GM23338 (cell line): ENCODE measurements around the gene TACSTD2. TPM values are rescaled to one million over a fixed set of nuclear protein-coding genes. Genes with fewer than 3 reads are reported as not detected.

ENCODE experiments used
- ATAC-seq: fragments of 200-7000 bp; cut with Tn5 transposase; 3 replicates; pipeline ENCODE4 v1.9.1; 2020
- DNase-seq: peaks from one replicate; pipeline ENCODE4 v3.0.0-alpha.2; 2015; ENCODE audit warnings: low spot score
- H2AFZ ChIP-seq: fragments of 200-600 bp; sonication (generic); 2 replicates; pipeline ENCODE4 v1.8.0; 2016; ENCODE audit warnings: antibody characterized with exemption, mild to moderate bottlenecking, moderate library complexity
- H3F3A ChIP-seq: fragments of 200-600 bp; sonication (generic); replicated peaks from 2 replicates; pipeline ENCODE4 v1.8.0; 2017; ENCODE audit warnings: antibody characterized with exemption, mixed run types, low read depth
- H3K27ac ChIP-seq: fragments of 200-600 bp; sonication (generic); 2 replicates; pipeline ENCODE4 v1.6.1; 2016; ENCODE audit warnings: low read depth
- H3K27me3 ChIP-seq: fragments of 200-600 bp; sonication (generic); 2 replicates; pipeline ENCODE4 v1.8.0; 2016; ENCODE audit warnings: mild to moderate bottlenecking, mixed run types, moderate library complexity; ENCODE audit not compliant: insufficient read depth
- H3K36me3 ChIP-seq: fragments of 200-600 bp; sonication (generic); 2 replicates; pipeline ENCODE4 v1.8.0; 2016; ENCODE audit warnings: mild to moderate bottlenecking; ENCODE audit not compliant: insufficient read depth
- H3K4me1 ChIP-seq: fragments of 200-600 bp; sonication (generic); 2 replicates; pipeline ENCODE4 v1.8.0; 2016; ENCODE audit warnings: mild to moderate bottlenecking, moderate library complexity; ENCODE audit not compliant: insufficient read depth
- H3K4me2 ChIP-seq: fragments of 200-600 bp; sonication (generic); 2 replicates; pipeline ENCODE4 v1.7.1; 2017; ENCODE audit warnings: mixed run types
- H3K4me3 ChIP-seq: fragments of 200-600 bp; sonication (generic); 2 replicates; pipeline ENCODE4 v1.6.1; 2016; ENCODE audit warnings: mixed run types
- H3K79me2 ChIP-seq: fragments of 200-600 bp; sonication (generic); replicated peaks from 2 replicates; pipeline ENCODE4 v1.8.0; 2017; ENCODE audit warnings: mild to moderate bottlenecking; ENCODE audit not compliant: insufficient read depth
- H3K9me2 ChIP-seq: fragments of 200-600 bp; sonication (generic); 2 replicates; pipeline ENCODE4 v1.8.0; 2017; ENCODE audit not compliant: insufficient read depth
- H4K20me1 ChIP-seq: fragments of 200-600 bp; sonication (generic); replicated peaks from 2 replicates; pipeline ENCODE4 v1.8.0; 2017; ENCODE audit warnings: mild to moderate bottlenecking; ENCODE audit not compliant: insufficient read depth
- H3K27ac Mint-ChIP-seq: 2 replicates; pipeline ENCODE4 v1.8.0; 2020; ENCODE audit warnings: inconsistent platforms, mild to moderate bottlenecking, moderate library complexity, mixed read lengths
- H3K27me3 Mint-ChIP-seq: 3 replicates; pipeline ENCODE4 v1.8.0; 2022; ENCODE audit warnings: low read depth, mild to moderate bottlenecking, moderate library complexity, mixed read lengths, inconsistent platforms; ENCODE audit not compliant: insufficient read depth, poor library complexity
- H3K36me3 Mint-ChIP-seq: 3 replicates; pipeline ENCODE4 v1.8.0; 2021; ENCODE audit warnings: low read depth, mild to moderate bottlenecking, inconsistent platforms, moderate library complexity, mixed read lengths
- H3K4me1 Mint-ChIP-seq: 3 replicates; pipeline ENCODE4 v1.8.0; 2020; ENCODE audit warnings: mild to moderate bottlenecking, inconsistent platforms, mixed read lengths
- H3K4me3 Mint-ChIP-seq: 3 replicates; pipeline ENCODE4 v1.8.0; 2021; ENCODE audit warnings: moderate library complexity, mild to moderate bottlenecking, inconsistent platforms, mixed read lengths
- H3K9me3 Mint-ChIP-seq: 3 replicates; pipeline ENCODE4 v1.8.0; 2020; ENCODE audit warnings: moderate library complexity, mild to moderate bottlenecking, inconsistent platforms, mixed read lengths
- CREB1 ChIP-seq: fragments of 250-450 bp; sonication (Bioruptor Pico); IDR thresholded peaks from 2 replicates; pipeline ENCODE4 v1.5.0; 2020; ENCODE audit warnings: low read depth, mild to moderate bottlenecking, moderate library complexity
- EZH2phosphoT487 ChIP-seq: fragments of 200-600 bp; sonication (generic); IDR thresholded peaks from one replicate; pipeline ENCODE4 v1.8.1; 2018; ENCODE audit warnings: antibody characterized with exemption; ENCODE audit not compliant: unreplicated experiment
- JUNB ChIP-seq: IDR thresholded peaks from one replicate; pipeline ENCODE4 v1.6.1; 2016; ENCODE audit warnings: antibody characterized with exemption; ENCODE audit not compliant: unreplicated experiment
- NANOG ChIP-seq: IDR thresholded peaks from 2 replicates; pipeline ENCODE4 v1.6.1; 2016; ENCODE audit warnings: antibody characterized with exemption, borderline replicate concordance
- STAT1 ChIP-seq: IDR thresholded peaks from one replicate; pipeline ENCODE4 v1.6.1; 2016; ENCODE audit warnings: antibody characterized with exemption; ENCODE audit not compliant: unreplicated experiment
- ZNF114 ChIP-seq: fragments of 250-450 bp; sonication (Bioruptor Pico); IDR thresholded peaks from 2 replicates; pipeline ENCODE4 v1.5.0; 2020; ENCODE audit warnings: mild to moderate bottlenecking, moderate library complexity
- polyA plus RNA-seq: library from polyadenylated mRNA; unstranded; fragments of >200 nt; fragmentation: Nextera tagmentation; extraction: Ambion mirVana; gene quantifications from 2 replicates; pipeline ENCODE4 v1.2.1, GENCODE V29; 2016
- total RNA-seq: library from RNA; depleted of rRNA; stranded (reverse); fragments of >200 nt; shearing (Covaris generic); gene quantifications from 2 replicates; pipeline ENCODE4 v1.2.3, GENCODE V29; 2014
- TF ChIP-seq, protein P1 (sequence below): IDR thresholded peaks from 2 replicates; pipeline ENCODE4 v1.6.1; 2016; ENCODE audit warnings: antibody characterized with exemption
- TF ChIP-seq, protein P2 (sequence below): IDR thresholded peaks from one replicate; pipeline ENCODE4 v1.6.1; 2018; ENCODE audit warnings: antibody characterized with exemption; ENCODE audit not compliant: unreplicated experiment
- TF ChIP-seq, protein P3 (sequence below), 2 experiments: fragments of 200-600 bp in 1 of 2; sonication (generic) in 1 of 2; conservative IDR thresholded peaks; 2 replicates each; pipeline versions ENCODE4 v1.5.1 to v1.6.1; 2016 to 2017; ENCODE audit warnings: antibody characterized with exemption in 2 of 2, low read depth in 2 of 2, mild to moderate bottlenecking in 2 of 2, moderate library complexity in 1 of 2
- TF ChIP-seq, protein P4 (sequence below): fragments of 250-450 bp; sonication (Bioruptor Pico); IDR thresholded peaks from 2 replicates; pipeline ENCODE4 v1.5.0; 2020; ENCODE audit warnings: mild to moderate bottlenecking, moderate library complexity

Gene TACSTD2
- total and polyA plus RNA-seq, 2 experiments from 2014 or later = 0.86 to 1.5 TPM

DNA sequence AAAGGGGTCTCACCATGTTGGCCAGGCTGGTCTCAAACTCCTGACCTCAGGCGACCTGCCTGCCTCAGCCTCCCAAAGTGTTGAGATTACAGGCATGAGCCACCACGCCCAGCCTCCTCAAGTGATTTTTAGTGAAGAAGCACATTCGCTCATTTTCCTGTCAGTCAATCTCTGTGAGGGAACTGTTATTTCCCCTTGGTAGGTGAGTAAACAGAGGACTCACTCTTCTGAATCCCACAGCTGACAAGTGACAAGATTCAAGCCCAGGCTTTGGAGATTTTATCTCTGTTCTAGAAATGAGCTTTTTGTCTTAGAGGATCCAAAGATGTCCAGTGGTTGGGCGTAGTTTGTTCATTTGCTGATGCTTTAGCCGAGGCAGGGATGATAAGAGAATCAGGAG is 43.9 kb upstream of the TACSTD2 start:
- Histone ChIP-seq H3K36me3 (no peaks in the 10 kb centered on the region), H3K9me2 (no peaks in the 10 kb centered on the region), H3K4me1 (peaks cover 18% of the 10 kb centered on the region; the same call in 1 of the 2 replicates), H2AFZ (peak overlapping the region; percentile 98), H3K4me3 (no peak overlapping the region), H3K27ac (no peak overlapping the region), H3F3A (no peaks in the 10 kb centered on the region), H3K4me2 (no peak overlapping the region), H3K79me2 (no peaks in the 10 kb centered on the region), H4K20me1 (no peaks in the 10 kb centered on the region), H3K27me3 (no peaks in the 10 kb centered on the region)
- no peak overlapping the region for H3K4me3 Mint-ChIP-seq
- peaks cover 7% of the 10 kb centered on the region for H3K9me3 Mint-ChIP-seq
- peaks cover 5% of the 10 kb centered on the region for H3K27me3 Mint-ChIP-seq
- peaks cover 25% of the 10 kb centered on the region for H3K4me1 Mint-ChIP-seq
- no peak for TF ChIP-seq ZNF114 (CRISPR knock-in tag)
- TF ChIP-seq, protein P1, sequence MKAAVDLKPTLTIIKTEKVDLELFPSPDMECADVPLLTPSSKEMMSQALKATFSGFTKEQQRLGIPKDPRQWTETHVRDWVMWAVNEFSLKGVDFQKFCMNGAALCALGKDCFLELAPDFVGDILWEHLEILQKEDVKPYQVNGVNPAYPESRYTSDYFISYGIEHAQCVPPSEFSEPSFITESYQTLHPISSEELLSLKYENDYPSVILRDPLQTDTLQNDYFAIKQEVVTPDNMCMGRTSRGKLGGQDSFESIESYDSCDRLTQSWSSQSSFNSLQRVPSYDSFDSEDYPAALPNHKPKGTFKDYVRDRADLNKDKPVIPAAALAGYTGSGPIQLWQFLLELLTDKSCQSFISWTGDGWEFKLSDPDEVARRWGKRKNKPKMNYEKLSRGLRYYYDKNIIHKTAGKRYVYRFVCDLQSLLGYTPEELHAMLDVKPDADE = no peak
- TF ChIP-seq, protein P2, sequence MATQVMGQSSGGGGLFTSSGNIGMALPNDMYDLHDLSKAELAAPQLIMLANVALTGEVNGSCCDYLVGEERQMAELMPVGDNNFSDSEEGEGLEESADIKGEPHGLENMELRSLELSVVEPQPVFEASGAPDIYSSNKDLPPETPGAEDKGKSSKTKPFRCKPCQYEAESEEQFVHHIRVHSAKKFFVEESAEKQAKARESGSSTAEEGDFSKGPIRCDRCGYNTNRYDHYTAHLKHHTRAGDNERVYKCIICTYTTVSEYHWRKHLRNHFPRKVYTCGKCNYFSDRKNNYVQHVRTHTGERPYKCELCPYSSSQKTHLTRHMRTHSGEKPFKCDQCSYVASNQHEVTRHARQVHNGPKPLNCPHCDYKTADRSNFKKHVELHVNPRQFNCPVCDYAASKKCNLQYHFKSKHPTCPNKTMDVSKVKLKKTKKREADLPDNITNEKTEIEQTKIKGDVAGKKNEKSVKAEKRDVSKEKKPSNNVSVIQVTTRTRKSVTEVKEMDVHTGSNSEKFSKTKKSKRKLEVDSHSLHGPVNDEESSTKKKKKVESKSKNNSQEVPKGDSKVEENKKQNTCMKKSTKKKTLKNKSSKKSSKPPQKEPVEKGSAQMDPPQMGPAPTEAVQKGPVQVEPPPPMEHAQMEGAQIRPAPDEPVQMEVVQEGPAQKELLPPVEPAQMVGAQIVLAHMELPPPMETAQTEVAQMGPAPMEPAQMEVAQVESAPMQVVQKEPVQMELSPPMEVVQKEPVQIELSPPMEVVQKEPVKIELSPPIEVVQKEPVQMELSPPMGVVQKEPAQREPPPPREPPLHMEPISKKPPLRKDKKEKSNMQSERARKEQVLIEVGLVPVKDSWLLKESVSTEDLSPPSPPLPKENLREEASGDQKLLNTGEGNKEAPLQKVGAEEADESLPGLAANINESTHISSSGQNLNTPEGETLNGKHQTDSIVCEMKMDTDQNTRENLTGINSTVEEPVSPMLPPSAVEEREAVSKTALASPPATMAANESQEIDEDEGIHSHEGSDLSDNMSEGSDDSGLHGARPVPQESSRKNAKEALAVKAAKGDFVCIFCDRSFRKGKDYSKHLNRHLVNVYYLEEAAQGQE = no peak
- TF ChIP-seq CREB1 = no peak
- TF ChIP-seq JUNB = no peak
- TF ChIP-seq EZH2phosphoT487 = no peak
- TF ChIP-seq NANOG = no peak
- TF ChIP-seq STAT1 = no peak
- TF ChIP-seq, protein P3, sequence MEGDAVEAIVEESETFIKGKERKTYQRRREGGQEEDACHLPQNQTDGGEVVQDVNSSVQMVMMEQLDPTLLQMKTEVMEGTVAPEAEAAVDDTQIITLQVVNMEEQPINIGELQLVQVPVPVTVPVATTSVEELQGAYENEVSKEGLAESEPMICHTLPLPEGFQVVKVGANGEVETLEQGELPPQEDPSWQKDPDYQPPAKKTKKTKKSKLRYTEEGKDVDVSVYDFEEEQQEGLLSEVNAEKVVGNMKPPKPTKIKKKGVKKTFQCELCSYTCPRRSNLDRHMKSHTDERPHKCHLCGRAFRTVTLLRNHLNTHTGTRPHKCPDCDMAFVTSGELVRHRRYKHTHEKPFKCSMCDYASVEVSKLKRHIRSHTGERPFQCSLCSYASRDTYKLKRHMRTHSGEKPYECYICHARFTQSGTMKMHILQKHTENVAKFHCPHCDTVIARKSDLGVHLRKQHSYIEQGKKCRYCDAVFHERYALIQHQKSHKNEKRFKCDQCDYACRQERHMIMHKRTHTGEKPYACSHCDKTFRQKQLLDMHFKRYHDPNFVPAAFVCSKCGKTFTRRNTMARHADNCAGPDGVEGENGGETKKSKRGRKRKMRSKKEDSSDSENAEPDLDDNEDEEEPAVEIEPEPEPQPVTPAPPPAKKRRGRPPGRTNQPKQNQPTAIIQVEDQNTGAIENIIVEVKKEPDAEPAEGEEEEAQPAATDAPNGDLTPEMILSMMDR (conservative IDR thresholded peaks at IDR 0.05; ENCODE audit: low read depth in 2 of 2) = no peak
- TF ChIP-seq, protein P4, sequence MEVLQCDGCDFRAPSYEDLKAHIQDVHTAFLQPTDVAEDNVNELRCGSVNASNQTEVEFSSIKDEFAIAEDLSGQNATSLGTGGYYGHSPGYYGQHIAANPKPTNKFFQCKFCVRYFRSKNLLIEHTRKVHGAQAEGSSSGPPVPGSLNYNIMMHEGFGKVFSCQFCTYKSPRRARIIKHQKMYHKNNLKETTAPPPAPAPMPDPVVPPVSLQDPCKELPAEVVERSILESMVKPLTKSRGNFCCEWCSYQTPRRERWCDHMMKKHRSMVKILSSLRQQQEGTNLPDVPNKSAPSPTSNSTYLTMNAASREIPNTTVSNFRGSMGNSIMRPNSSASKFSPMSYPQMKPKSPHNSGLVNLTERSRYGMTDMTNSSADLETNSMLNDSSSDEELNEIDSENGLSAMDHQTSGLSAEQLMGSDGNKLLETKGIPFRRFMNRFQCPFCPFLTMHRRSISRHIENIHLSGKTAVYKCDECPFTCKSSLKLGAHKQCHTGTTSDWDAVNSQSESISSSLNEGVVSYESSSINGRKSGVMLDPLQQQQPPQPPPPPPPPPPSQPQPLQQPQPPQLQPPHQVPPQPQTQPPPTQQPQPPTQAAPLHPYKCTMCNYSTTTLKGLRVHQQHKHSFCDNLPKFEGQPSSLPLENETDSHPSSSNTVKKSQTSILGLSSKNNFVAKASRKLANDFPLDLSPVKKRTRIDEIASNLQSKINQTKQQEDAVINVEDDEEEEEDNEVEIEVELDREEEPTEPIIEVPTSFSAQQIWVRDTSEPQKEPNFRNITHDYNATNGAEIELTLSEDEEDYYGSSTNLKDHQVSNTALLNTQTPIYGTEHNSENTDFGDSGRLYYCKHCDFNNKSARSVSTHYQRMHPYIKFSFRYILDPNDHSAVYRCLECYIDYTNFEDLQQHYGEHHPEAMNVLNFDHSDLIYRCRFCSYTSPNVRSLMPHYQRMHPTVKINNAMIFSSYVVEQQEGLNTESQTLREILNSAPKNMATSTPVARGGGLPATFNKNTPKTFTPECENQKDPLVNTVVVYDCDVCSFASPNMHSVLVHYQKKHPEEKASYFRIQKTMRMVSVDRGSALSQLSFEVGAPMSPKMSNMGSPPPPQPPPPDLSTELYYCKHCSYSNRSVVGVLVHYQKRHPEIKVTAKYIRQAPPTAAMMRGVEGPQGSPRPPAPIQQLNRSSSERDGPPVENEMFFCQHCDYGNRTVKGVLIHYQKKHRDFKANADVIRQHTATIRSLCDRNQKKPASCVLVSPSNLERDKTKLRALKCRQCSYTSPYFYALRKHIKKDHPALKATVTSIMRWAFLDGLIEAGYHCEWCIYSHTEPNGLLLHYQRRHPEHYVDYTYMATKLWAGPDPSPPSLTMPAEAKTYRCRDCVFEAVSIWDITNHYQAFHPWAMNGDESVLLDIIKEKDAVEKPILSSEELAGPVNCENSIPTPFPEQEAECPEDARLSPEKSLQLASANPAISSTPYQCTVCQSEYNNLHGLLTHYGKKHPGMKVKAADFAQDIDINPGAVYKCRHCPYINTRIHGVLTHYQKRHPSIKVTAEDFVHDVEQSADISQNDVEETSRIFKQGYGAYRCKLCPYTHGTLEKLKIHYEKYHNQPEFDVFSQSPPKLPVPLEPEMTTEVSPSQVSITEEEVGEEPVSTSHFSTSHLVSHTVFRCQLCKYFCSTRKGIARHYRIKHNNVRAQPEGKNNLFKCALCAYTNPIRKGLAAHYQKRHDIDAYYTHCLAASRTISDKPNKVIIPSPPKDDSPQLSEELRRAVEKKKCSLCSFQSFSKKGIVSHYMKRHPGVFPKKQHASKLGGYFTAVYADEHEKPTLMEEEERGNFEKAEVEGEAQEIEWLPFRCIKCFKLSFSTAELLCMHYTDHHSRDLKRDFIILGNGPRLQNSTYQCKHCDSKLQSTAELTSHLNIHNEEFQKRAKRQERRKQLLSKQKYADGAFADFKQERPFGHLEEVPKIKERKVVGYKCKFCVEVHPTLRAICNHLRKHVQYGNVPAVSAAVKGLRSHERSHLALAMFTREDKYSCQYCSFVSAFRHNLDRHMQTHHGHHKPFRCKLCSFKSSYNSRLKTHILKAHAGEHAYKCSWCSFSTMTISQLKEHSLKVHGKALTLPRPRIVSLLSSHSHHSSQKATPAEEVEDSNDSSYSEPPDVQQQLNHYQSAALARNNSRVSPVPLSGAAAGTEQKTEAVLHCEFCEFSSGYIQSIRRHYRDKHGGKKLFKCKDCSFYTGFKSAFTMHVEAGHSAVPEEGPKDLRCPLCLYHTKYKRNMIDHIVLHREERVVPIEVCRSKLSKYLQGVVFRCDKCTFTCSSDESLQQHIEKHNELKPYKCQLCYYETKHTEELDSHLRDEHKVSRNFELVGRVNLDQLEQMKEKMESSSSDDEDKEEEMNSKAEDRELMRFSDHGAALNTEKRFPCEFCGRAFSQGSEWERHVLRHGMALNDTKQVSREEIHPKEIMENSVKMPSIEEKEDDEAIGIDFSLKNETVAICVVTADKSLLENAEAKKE (CRISPR knock-in tag) = no peak
- ATAC-seq = no peak
- H3K36me3 Mint-ChIP-seq = peaks cover 5% of the 10 kb centered on the region; the same call in 2 of the 3 replicates
- H3K27ac Mint-ChIP-seq = no peak overlapping the region
- DNase-seq = no peak
